Endothelial cell of umbilical vein (primary cell): ENCODE results near the gene PDE7B.

Experiments used
- MAX ChIP-seq: IDR thresholded peaks from 2 replicates; pipeline ENCODE4 v1.6.1; 2011; ENCODE audit not compliant: insufficient read depth, insufficient read length
- TF ChIP-seq, protein P1 (sequence below), 2 donors: IDR thresholded peaks; 1 replicate in 1 of 2; 2 replicates in 1 of 2; pipeline ENCODE4 v1.5.1; 2011; ENCODE audit warnings: low read length in 2 of 2, mild to moderate bottlenecking in 2 of 2, moderate library complexity in 2 of 2, control low read depth in 1 of 2, inconsistent platforms in 1 of 2, low read depth in 1 of 2; ENCODE audit not compliant: insufficient read depth in 1 of 2; ENCODE audit errors: extremely low read depth in 1 of 2

DNA sequence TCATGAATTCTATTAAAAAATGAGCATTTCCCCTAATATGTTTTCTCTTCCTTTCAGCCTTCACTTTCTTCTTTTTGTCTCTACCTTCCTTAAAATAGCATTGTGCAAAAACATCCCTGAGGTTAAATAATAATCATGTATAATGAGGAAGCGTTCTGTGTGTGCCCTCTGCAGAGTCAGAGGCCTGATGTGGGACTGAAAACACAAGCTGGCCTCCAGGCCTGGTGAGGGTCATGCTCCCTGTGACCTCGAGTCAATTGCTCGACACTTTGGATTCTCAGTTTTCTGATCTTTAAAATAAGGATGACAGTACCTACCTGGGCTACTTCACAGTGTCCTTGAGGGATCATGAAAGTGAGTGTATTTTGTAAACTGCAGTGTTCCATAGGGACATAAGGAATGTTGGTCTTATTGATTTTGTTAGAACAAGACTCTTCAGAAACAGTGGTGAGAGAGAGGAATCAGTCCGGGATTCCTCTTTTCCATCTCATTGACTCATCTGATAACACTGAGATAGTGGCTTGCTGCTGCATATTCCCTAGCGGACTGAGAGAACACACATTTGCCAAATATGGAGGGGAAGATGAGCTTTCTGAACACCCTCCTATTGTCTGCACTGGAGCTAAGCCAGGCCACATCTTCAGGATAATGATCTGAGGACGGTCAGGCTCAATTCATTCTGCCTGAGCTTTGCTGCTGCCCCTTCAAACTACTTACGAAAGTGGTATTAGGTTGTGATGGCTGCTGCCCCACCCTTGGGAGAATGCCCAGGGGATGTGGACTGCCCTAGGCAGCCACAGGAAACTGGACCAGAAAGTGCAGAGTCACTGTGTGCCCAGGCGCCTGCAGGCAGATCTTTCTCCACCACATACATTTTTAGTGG, 39.6 kb upstream of the PDE7B start:
- TF ChIP-seq, protein P1, sequence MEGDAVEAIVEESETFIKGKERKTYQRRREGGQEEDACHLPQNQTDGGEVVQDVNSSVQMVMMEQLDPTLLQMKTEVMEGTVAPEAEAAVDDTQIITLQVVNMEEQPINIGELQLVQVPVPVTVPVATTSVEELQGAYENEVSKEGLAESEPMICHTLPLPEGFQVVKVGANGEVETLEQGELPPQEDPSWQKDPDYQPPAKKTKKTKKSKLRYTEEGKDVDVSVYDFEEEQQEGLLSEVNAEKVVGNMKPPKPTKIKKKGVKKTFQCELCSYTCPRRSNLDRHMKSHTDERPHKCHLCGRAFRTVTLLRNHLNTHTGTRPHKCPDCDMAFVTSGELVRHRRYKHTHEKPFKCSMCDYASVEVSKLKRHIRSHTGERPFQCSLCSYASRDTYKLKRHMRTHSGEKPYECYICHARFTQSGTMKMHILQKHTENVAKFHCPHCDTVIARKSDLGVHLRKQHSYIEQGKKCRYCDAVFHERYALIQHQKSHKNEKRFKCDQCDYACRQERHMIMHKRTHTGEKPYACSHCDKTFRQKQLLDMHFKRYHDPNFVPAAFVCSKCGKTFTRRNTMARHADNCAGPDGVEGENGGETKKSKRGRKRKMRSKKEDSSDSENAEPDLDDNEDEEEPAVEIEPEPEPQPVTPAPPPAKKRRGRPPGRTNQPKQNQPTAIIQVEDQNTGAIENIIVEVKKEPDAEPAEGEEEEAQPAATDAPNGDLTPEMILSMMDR (IDR thresholded peaks at IDR 0.05; ENCODE audit: extremely low read depth in 1 of 2, insufficient read depth in 1 of 2, low read depth in 1 of 2, low read length in 2 of 2) = no peak
- no peak for TF ChIP-seq MAX
